LNCAP (cell line): ENCODE measurements around the gene TIGD3.

Source experiments
- CTCF ChIP-seq: fragments of 450-650 bp; IDR thresholded peaks from 2 replicates; pipeline ENCODE4 v1.5.1; 2017; ENCODE audit warnings: mild to moderate bottlenecking

TIGD3 gene

DNA sequence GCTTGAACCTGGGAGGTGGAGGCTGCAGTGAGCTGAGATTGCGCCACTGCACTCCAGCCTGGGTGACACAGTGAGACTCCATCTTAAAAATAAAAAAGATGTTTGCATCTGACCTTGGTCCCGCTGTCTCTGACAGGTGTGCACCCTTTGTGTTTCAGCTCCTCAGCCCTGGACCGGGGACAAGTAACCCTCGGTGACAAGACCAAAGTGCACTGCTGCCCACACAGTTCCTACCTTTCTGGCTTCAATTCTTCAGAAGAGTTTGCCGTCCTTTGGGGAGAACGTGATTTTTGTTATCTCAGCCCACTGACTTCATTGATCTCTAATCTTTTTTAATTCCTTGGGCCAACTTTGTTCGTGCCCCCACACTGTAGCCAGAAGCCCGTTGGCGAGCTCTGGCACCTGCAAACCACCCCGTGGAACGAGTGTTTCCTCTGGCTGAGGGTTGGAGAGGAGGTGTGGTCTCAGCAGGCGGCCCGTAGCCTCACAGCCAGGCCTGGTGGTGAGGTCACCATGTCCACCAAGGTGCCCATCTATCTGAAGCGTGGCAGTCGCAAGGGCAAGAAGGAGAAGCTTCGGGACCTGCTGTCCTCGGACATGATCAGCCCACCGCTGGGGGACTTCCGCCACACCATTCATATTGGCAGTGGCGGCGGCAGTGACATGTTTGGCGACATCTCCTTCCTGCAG is 34.0 kb upstream of the TIGD3 start:
- no peak for TF ChIP-seq CTCF

GRCh38 chr11:65321076-65321475 is 33.5 kb upstream of the TIGD3 start:
- TF ChIP-seq CTCF, result no peak

DNA sequence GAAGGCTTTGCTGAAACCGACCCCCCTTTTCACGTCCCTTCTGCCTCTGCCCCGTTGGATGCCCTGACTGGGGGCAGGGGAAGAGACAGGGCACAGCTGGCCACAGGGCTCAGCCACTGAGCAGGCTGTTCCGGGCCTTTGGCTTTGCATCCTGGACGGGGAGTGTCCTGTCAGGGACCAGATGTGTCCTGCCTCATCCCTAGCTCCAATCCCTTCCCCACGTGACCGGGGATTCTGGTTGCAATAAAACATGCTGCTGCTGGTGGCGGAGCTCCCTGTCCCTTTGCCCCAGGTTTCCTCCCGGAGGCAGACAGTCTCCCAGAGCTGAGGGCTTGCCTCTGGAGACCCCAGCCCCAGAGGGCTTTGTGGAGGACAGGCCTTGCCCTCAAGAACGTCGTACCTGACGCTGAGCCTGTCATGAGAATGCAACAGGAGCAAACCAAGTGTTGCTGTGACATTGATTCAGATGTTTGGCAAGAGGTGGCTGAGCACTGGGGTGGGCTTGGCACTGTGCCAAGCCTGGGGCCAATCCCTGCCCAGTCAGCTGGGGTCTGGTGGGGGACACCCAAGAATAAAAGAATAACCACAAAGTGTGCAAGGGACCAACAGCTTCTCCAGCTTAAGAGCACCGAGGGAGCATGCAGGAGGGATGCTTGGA is 32.6 kb upstream of the TIGD3 start:
- TF ChIP-seq CTCF, result no peak

GRCh38 chr11:65323813-65324212 is 30.7 kb upstream of the TIGD3 start:
- TF ChIP-seq CTCF, result no peak

DNA sequence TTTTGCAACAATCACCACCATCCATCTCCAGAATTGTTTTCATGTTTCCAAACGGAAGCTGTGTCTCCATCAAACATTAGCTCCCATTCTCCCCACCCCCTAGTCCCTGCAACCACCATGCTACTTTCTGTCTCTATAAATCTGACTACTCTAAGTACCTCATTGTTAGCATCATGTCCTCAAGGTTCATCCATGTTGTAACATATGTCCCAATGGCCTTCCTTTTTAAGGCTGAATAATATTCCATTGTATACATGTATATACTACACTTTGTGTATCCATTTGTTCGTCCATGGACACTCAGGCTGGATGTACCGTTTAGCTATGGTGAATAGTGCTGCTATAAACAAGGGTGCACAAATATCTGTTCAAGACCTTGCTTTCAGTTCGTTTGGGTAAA is 29.1 kb upstream of the TIGD3 start:
- no peak for TF ChIP-seq CTCF

DNA sequence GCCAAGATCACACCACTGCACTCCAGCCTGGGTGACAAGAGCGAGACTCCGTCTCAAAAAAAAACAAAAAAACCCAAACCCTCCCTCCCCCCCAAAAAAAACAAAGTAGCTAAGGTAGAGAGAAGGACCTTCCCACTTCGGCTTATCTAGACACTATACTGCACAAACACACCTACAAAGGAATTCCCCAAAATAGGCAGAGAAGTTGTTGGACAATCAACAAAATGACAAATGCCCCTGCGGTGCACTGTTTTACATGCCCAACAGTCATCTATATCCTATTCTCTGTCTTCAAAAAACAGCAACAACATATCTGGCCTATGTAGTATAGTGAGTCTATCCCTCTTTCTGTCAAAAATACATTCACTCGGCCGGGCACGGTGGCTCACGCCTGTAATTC is 27.5 kb upstream of the TIGD3 start:
- no peak for TF ChIP-seq CTCF

- no peak for TF ChIP-seq CTCF
Measured at GRCh38 chr11:65329478-65329877, 25.1 kb upstream of the TIGD3 start.
